ENCODE data around the gene TARBP1.

DNA sequence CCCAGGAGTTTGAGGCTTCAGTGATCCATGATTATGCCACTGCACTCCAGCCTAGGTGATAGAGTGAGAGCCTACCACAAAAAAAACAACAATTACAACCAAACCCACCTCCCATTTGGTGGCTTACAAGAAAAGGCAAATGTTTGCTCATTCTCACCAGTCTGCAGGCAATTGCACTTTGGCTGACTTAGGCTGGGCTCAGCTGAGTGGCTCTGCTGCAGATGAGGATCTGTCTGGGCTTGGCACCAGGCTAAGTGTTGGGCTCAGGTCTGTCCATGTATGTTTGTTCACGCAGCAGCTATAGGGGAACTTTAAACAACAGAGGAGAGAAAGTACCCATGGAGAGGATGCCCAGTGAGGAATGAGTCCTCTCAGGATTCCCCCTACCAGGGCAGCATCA is 133.7 kb downstream of the TARBP1 start:
- TF ChIP-seq, protein P1, sequence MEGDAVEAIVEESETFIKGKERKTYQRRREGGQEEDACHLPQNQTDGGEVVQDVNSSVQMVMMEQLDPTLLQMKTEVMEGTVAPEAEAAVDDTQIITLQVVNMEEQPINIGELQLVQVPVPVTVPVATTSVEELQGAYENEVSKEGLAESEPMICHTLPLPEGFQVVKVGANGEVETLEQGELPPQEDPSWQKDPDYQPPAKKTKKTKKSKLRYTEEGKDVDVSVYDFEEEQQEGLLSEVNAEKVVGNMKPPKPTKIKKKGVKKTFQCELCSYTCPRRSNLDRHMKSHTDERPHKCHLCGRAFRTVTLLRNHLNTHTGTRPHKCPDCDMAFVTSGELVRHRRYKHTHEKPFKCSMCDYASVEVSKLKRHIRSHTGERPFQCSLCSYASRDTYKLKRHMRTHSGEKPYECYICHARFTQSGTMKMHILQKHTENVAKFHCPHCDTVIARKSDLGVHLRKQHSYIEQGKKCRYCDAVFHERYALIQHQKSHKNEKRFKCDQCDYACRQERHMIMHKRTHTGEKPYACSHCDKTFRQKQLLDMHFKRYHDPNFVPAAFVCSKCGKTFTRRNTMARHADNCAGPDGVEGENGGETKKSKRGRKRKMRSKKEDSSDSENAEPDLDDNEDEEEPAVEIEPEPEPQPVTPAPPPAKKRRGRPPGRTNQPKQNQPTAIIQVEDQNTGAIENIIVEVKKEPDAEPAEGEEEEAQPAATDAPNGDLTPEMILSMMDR (IDR thresholded peaks at IDR 0.05; ENCODE audit: insufficient read depth, low read depth, low read length), result no peak
- TF ChIP-seq EZH2 (IDR thresholded peaks at IDR 0.05; ENCODE audit: insufficient read depth, low read length), result no peak
